HFF-Myc (cell line): ENCODE measurements around the gene AFF3.

Experiments
- DNase-seq: peaks from one replicate; pipeline ENCODE4 v3.0.0-alpha.2; 2011; ENCODE audit warnings: low read depth; ENCODE audit errors: extremely low read depth
- H3K4me3 ChIP-seq: replicated peaks from 2 replicates; pipeline ENCODE4 v1.5.1; 2011; ENCODE audit warnings: low read depth, mild to moderate bottlenecking, control low read depth, low read length
- CTCF ChIP-seq: IDR thresholded peaks from 2 replicates; pipeline ENCODE4 v1.5.1; 2012; ENCODE audit warnings: mild to moderate bottlenecking, low read depth, low read length, control low read depth; ENCODE audit errors: missing control alignments

The AFF3 gene

GRCh38 chr2:99880964-99881294 lies 261.5 kb downstream of the AFF3 start:
- no peak for TF ChIP-seq CTCF
- DNase-seq, result no peak
- H3K4me3 ChIP-seq, result no peak overlapping the region

GRCh38 chr2:99880148-99880963 lies 262.0 kb downstream of the AFF3 start:
- no peak for DNase-seq

GRCh38 chr2:99879481-99879880 lies 262.9 kb downstream of the AFF3 start:
- no peak overlapping the region for H3K4me3 ChIP-seq
- no peak for DNase-seq
- no peak for TF ChIP-seq CTCF

More at GRCh38 chr2:99880148-99880963, 262.0 kb downstream of the AFF3 start:
- no peak overlapping the region for H3K4me3 ChIP-seq
- no peak for TF ChIP-seq CTCF

GRCh38 chr2:99878581-99879350 lies 263.6 kb downstream of the AFF3 start:
- H3K4me3 ChIP-seq, result no peak overlapping the region
- DNase-seq, result no peak
- no peak for TF ChIP-seq CTCF

- no peak for DNase-seq
- H3K4me3 ChIP-seq, result no peak overlapping the region
- TF ChIP-seq CTCF, result no peak
Measured at GRCh38 chr2:99877963-99878362, 264.4 kb downstream of the AFF3 start.

GRCh38 chr2:99876956-99877355 lies 265.4 kb downstream of the AFF3 start:
- no peak for DNase-seq

More at GRCh38 chr2:99876956-99877355, 265.4 kb downstream of the AFF3 start:
- no peak overlapping the region for H3K4me3 ChIP-seq
- TF ChIP-seq CTCF, result no peak
